Left ventricle myocardium inferior (tissue), 1 donor: Measurements from ENCODE around the gene USP24. TPM values are rescaled to one million over a fixed set of nuclear protein-coding genes. Genes with fewer than 3 reads are reported as not detected.

Experiments used
- DNase-seq: peaks from one replicate; pipeline ENCODE4 v3.0.0-alpha.2; 2020
- H3K27ac ChIP-seq: fragments of 200-600 bp; replicated peaks from 2 replicates; pipeline ENCODE4 v1.8.0; 2021
- H3K27me3 ChIP-seq: fragments of 200-600 bp; 2 replicates; pipeline ENCODE4 v1.8.0; 2021; ENCODE audit warnings: low read depth
- H3K36me3 ChIP-seq: fragments of 200-600 bp; 2 replicates; pipeline ENCODE4 v1.8.0; 2021
- H3K4me1 ChIP-seq: fragments of 200-600 bp; 2 replicates; pipeline ENCODE4 v1.8.0; 2021
- H3K4me3 ChIP-seq: fragments of 200-600 bp; 2 replicates; pipeline ENCODE4 v1.8.0; 2021; ENCODE audit warnings: mild to moderate bottlenecking, moderate library complexity
- H3K9me3 ChIP-seq: fragments of 200-600 bp; replicated peaks from 2 replicates; pipeline ENCODE4 v1.8.0; 2021
- intact Hi-C: fragments of 100-400 bp; cut with micrococcal nuclease; formaldehyde crosslinking; loops from one replicate; pipeline ENCODE4 v1.11.0; 2022
- total RNA-seq: library from RNA; stranded (reverse); fragmentation: NEBNext Ultra II Directional; extraction: Animal tissue kit (Norgen Biotek cat#: 25700); gene quantifications from one replicate; pipeline ENCODE4 v1.2.1, GENCODE V29; 2021
- TF ChIP-seq, protein P1 (sequence below): fragments of 200-600 bp; IDR thresholded peaks from 2 replicates; pipeline ENCODE4 v1.8.0; 2021; ENCODE audit warnings: antibody characterized with exemption, mild to moderate bottlenecking, borderline replicate concordance
- donor health status: DM: no; HTN: yes; CAD: no; lungs with severe emphysema.

Gene USP24
- total RNA-seq, 1 donor from 2014 or later = 39.5 TPM

- TF ChIP-seq, protein P1, sequence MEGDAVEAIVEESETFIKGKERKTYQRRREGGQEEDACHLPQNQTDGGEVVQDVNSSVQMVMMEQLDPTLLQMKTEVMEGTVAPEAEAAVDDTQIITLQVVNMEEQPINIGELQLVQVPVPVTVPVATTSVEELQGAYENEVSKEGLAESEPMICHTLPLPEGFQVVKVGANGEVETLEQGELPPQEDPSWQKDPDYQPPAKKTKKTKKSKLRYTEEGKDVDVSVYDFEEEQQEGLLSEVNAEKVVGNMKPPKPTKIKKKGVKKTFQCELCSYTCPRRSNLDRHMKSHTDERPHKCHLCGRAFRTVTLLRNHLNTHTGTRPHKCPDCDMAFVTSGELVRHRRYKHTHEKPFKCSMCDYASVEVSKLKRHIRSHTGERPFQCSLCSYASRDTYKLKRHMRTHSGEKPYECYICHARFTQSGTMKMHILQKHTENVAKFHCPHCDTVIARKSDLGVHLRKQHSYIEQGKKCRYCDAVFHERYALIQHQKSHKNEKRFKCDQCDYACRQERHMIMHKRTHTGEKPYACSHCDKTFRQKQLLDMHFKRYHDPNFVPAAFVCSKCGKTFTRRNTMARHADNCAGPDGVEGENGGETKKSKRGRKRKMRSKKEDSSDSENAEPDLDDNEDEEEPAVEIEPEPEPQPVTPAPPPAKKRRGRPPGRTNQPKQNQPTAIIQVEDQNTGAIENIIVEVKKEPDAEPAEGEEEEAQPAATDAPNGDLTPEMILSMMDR = no peak
- peaks cover 74% of the 10 kb centered on the region for H3K4me1 ChIP-seq
These were observed 146.5 kb downstream of the USP24 start for GRCh38 chr1:55068638-55069037.

GRCh38 chr1:55067914-55068313 is 147.2 kb downstream of the USP24 start:
- no peak for DNase-seq
- TF ChIP-seq, protein P1 = no peak
- Histone ChIP-seq H3K36me3 (peaks cover 63% of the 10 kb centered on the region), H3K27ac (peak overlapping the region; percentile 88), H3K4me3 (no peak overlapping the region), H3K27me3 (no peaks in the 10 kb centered on the region), H3K4me1 (peaks cover 75% of the 10 kb centered on the region), H3K9me3 (no peaks in the 10 kb centered on the region)
- intact Hi-C loops = no loop called here

More at GRCh38 chr1:55068638-55069037, 146.5 kb downstream of the USP24 start:
- peak overlapping the region; percentile 88 for H3K27ac ChIP-seq
- no peaks in the 10 kb centered on the region for H3K9me3 ChIP-seq
- no peak overlapping the region for H3K4me3 ChIP-seq
- H3K27me3 ChIP-seq = no peaks in the 10 kb centered on the region
- DNase-seq = no peak
- H3K36me3 ChIP-seq = peaks cover 70% of the 10 kb centered on the region
- intact Hi-C loops = no loop called here

DNA sequence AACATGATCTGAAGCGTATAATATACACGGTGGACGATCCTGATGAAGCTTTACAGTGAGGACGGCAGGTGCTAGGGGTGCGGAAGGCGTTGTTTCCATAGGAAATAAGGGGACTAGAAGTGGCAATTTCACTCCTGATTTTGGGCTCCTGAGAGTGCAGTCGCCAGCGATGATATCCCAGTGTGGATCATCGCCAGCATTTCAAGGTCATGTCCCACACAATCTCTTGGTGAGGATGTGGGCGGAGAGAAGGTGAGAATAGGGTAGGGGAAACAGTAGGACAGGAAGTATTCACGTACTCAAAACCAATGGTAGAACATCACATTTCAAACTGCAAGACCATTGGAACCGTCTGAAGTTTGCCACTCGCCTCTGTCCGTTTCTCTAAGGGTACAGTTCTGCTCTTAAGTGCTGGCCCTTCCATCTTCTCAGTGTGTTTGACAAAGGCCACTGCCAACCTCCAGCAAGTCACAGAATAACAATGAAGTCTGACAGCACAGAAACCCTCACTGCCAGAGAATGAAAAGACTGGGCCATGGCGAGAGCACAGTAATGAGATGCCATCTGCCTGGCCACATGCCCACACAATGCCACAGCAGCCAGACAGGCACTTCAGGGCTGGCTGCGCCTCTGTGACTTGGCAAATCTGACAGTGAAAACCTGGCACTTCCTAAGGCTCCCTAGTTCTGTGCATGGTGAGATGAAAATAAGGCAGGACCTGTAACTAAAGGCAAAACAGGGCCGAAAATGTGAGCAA is 148.0 kb downstream of the USP24 start:
- Histone ChIP-seq H3K27ac (peak overlapping the region; percentile 88), H3K4me1 (peaks cover 75% of the 10 kb centered on the region), H3K36me3 (peaks cover 56% of the 10 kb centered on the region), H3K4me3 (peak overlapping the region; percentile 17), H3K27me3 (no peaks in the 10 kb centered on the region), H3K9me3 (no peaks in the 10 kb centered on the region)
- peak; percentile 78 for DNase-seq
- intact Hi-C loops = no loop called here
- TF ChIP-seq, protein P1 = no peak

DNA sequence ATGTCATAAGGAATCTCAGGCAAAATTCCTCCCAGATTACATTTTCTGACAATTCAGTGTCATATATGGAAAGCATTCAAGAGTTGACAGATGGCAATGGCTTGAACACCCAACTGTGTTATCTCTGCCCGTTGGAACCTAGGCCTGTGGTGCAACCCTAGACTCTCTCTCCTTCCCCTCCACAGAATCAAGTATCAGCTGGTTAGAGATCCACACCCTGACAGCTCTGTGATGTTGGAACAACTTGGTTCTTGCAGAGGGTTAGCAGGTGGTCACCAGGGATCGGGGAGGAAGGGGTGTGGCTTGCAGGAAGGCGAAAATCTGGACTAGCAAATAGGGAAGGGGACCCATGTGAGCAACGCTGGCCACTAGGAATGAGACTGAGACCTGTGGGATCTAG is 149.5 kb downstream of the USP24 start:
- Histone ChIP-seq H3K27ac (peak overlapping the region; percentile 88), H3K4me3 (no peak overlapping the region), H3K9me3 (no peaks in the 10 kb centered on the region), H3K4me1 (peaks cover 64% of the 10 kb centered on the region), H3K36me3 (peaks cover 40% of the 10 kb centered on the region), H3K27me3 (no peaks in the 10 kb centered on the region)
- intact Hi-C loops = no loop called here
- no peak for DNase-seq
- TF ChIP-seq, protein P1 = no peak

DNA sequence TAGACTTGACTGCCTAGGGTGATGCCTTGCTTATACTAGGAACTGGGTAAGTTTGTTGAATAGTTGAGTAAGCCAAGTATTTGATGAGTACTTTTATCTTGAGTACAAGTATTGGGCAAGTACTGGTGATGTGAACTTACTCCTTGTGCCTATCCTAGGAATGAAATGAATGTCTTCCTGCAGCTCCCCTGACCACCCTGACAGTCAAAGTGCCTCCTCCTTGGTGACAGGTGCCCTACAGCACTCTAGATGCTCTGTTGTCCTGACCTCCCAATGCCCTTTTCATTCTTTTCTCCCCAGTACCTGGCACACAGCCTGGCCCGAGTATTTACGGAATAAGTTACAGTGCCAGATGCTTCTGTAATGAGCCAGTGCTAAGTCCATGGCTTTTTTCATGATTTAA is 150.3 kb downstream of the USP24 start:
- DNase-seq = peak; percentile 71
- H3K4me1 ChIP-seq = peaks cover 56% of the 10 kb centered on the region
- H3K36me3 ChIP-seq = peaks cover 33% of the 10 kb centered on the region
- TF ChIP-seq, protein P1 = no peak
- no peak overlapping the region for H3K4me3 ChIP-seq
- H3K27me3 ChIP-seq = no peaks in the 10 kb centered on the region
- intact Hi-C loops = no loop called here
- peak overlapping the region; percentile 88 for H3K27ac ChIP-seq
- no peaks in the 10 kb centered on the region for H3K9me3 ChIP-seq
